PC-3 (cell line): ENCODE measurements around the gene CACNA1D. TPM values are rescaled to one million over a fixed set of nuclear protein-coding genes. Genes with fewer than 3 reads are reported as not detected.

Experiments
- ATAC-seq: fragments of 200-7000 bp; cut with Tn5 transposase; 2 replicates; pipeline ENCODE4 v1.9.1; 2020; ENCODE audit warnings: mild to moderate bottlenecking, moderate library complexity
- BruUV-seq: library from RNA; stranded (reverse); fragments of 400-500 nt; replicated peaks from 2 replicates; lab custom pipeline; 2021; lab: Mats Ljungman, UMichigan
- CTCF ChIA-PET: fragments of 300-600 bp; sonication (Branson Sonifier 250); formaldehyde crosslinking; loops from one replicate; lab custom pipeline; 2022; ENCODE audit warnings: antibody characterized with exemption; lab: Charles Lee
- POLR2A ChIA-PET: fragments of 300-600 bp; sonication (Branson Sonifier 250); formaldehyde crosslinking; loops from one replicate; lab custom pipeline; 2022; ENCODE audit warnings: antibody characterized with exemption; ENCODE audit not compliant: unreplicated experiment; lab: Charles Lee
- DNase-seq: peaks from one replicate; pipeline ENCODE4 v3.0.0-alpha.2; 2015
- H2AFZ ChIP-seq: fragments of 300-600 bp; sonication (generic); 2 replicates; pipeline ENCODE4 v1.6.0; 2016; ENCODE audit warnings: antibody characterized with exemption, low read length
- H3F3A ChIP-seq: fragments of 300-600 bp; sonication (generic); one replicate; pipeline ENCODE4 v1.6.0; 2017; ENCODE audit warnings: antibody characterized with exemption, low read length, control low read depth, mild to moderate bottlenecking; ENCODE audit not compliant: unreplicated experiment
- H3K27ac ChIP-seq: fragments of 300-600 bp; sonication (generic); 2 replicates; pipeline ENCODE4 v1.5.1; 2016; ENCODE audit warnings: mild to moderate bottlenecking, low read length
- H3K27me3 ChIP-seq: fragments of 300-600 bp; sonication (generic); 2 replicates; pipeline ENCODE4 v1.6.1; 2016; ENCODE audit warnings: low read length, mixed read lengths
- H3K36me3 ChIP-seq: fragments of 300-600 bp; sonication (generic); 2 replicates; pipeline ENCODE4 v1.6.1; 2016; ENCODE audit warnings: low read depth, mixed run types, low read length, mixed read lengths
- H3K4me1 ChIP-seq: fragments of 300-600 bp; sonication (generic); 2 replicates; pipeline ENCODE4 v1.5.1; 2016; ENCODE audit warnings: low read length; ENCODE audit not compliant: insufficient read depth
- H3K4me2 ChIP-seq: fragments of 300-600 bp; sonication (generic); 2 replicates; pipeline ENCODE4 v1.6.0; 2016; ENCODE audit warnings: low read length
- H3K4me3 ChIP-seq: fragments of 300-600 bp; sonication (generic); 2 replicates; pipeline ENCODE4 v1.5.1; 2016; ENCODE audit warnings: mild to moderate bottlenecking, low read length, mixed read lengths
- H3K79me2 ChIP-seq: fragments of 300-600 bp; sonication (generic); 2 replicates; pipeline ENCODE4 v1.6.1; 2017; ENCODE audit warnings: low read length, mixed read lengths
- H3K9ac ChIP-seq: fragments of 300-600 bp; sonication (generic); 2 replicates; pipeline ENCODE4 v1.6.0; 2016; ENCODE audit warnings: mild to moderate bottlenecking, low read length
- H3K9me2 ChIP-seq: fragments of 300-600 bp; sonication (generic); replicated peaks from 2 replicates; pipeline ENCODE4 v1.6.1; 2016; ENCODE audit warnings: mixed run types, low read length, mixed read lengths
- H3K9me3 ChIP-seq: fragments of 300-600 bp; sonication (generic); 2 replicates; pipeline ENCODE4 v1.6.1; 2016; ENCODE audit warnings: low read length, mixed read lengths
- H4K20me1 ChIP-seq: fragments of 300-600 bp; sonication (generic); 2 replicates; pipeline ENCODE4 v1.6.1; 2016; ENCODE audit warnings: low read length, mixed read lengths
- CTCF ChIP-seq: fragments of 300-600 bp; sonication (generic); conservative IDR thresholded peaks from 2 replicates; pipeline ENCODE4 v1.5.1; 2017; ENCODE audit warnings: antibody characterized with exemption, low read depth, mild to moderate bottlenecking, low read length
- EZH2 ChIP-seq: fragments of 300-600 bp; sonication (generic); IDR thresholded peaks from one replicate; pipeline ENCODE4 v1.6.1; 2017; ENCODE audit warnings: antibody characterized with exemption, mild to moderate bottlenecking, low read length; ENCODE audit not compliant: unreplicated experiment
- EZH2phosphoT487 ChIP-seq: fragments of 300-600 bp; sonication (generic); IDR thresholded peaks from 2 replicates; pipeline ENCODE4 v1.6.1; 2018; ENCODE audit warnings: mild to moderate bottlenecking, antibody characterized with exemption, low read length, borderline replicate concordance
- intact Hi-C: fragments of 100-400 bp; cut with micrococcal nuclease; formaldehyde crosslinking; loops from 2 replicates; pipeline ENCODE4 v1.9.0; 2023
- total RNA-seq: library from RNA; depleted of rRNA; stranded (reverse); fragments of >200 nt; gene quantifications from 2 replicates; pipeline ENCODE4 v1.2.3, GENCODE V29; 2014

CACNA1D gene
- total RNA-seq, 1 experiment from 2014 or later: not detected

- BruUV-seq: no TSS peak
- no peaks in the 10 kb centered on the region for H3K9me2 ChIP-seq
- H3K9ac ChIP-seq: peak overlapping the region; percentile 58
- H3K27me3 ChIP-seq: peaks cover 19% of the 10 kb centered on the region
- DNase-seq: peak; percentile 67
- no peak overlapping the region for H3K27ac ChIP-seq
- H4K20me1 ChIP-seq: no peaks in the 10 kb centered on the region
- peak overlapping the region; percentile 82 for H2AFZ ChIP-seq
- peak; percentile 50 for ATAC-seq
- ChIA-PET POLR2A (interaction anchor here (0.6 kb wide), 1 partner anchor 9 kb away, joined by 3 read pairs; no protein-coding TSS in a partner anchor), CTCF (no interaction called here)
- peak overlapping the region; percentile 78 for H3K4me2 ChIP-seq
- peak overlapping the region; percentile 68 for H3K4me3 ChIP-seq
- TF ChIP-seq CTCF (peak; percentile 54), EZH2phosphoT487 (no peak), EZH2 (no peak)
- no peaks in the 10 kb centered on the region for H3K9me3 ChIP-seq
- H3K4me1 ChIP-seq: peaks cover 12% of the 10 kb centered on the region; the same call in 1 of the 2 replicates
- no peaks in the 10 kb centered on the region for H3K36me3 ChIP-seq
- intact Hi-C loops: no loop called here
- no peaks in the 10 kb centered on the region for H3K79me2 ChIP-seq
- no peaks in the 10 kb centered on the region for H3F3A ChIP-seq
Observed at GRCh38 chr3:53845103-53845880, 350.9 kb downstream of the CACNA1D start.

- peaks cover 19% of the 10 kb centered on the region for H3K27me3 ChIP-seq
- ChIA-PET POLR2A (no interaction called here), CTCF (no interaction called here)
- H3K4me2 ChIP-seq: peak overlapping the region; percentile 78
- H3K4me1 ChIP-seq: peaks cover 12% of the 10 kb centered on the region; the same call in 1 of the 2 replicates
- no peaks in the 10 kb centered on the region for H3K9me3 ChIP-seq
- H3K36me3 ChIP-seq: no peaks in the 10 kb centered on the region
- peak overlapping the region; percentile 68 for H3K4me3 ChIP-seq
- intact Hi-C loops: no loop called here
- no peak for DNase-seq
- H3F3A ChIP-seq: no peaks in the 10 kb centered on the region
- no peaks in the 10 kb centered on the region for H3K9me2 ChIP-seq
- no peak overlapping the region for H3K27ac ChIP-seq
- peak overlapping the region; percentile 58 for H3K9ac ChIP-seq
- peak overlapping the region; percentile 82 for H2AFZ ChIP-seq
- no peaks in the 10 kb centered on the region for H4K20me1 ChIP-seq
- ATAC-seq: no peak; the same call in 1 of the 2 replicates
- peak; percentile 65 for TF ChIP-seq EZH2
- no peak for TF ChIP-seq CTCF
- no peaks in the 10 kb centered on the region for H3K79me2 ChIP-seq
- no TSS peak for BruUV-seq
Observed at GRCh38 chr3:53845881-53846133, 351.4 kb downstream of the CACNA1D start.
